ENCODE results near the gene MISP3. TPM values are rescaled to one million over a fixed set of nuclear protein-coding genes. Genes with fewer than 3 reads are reported as not detected.
"Not testable (repeated sequence)": the region's sequence is repeated elsewhere in the genome, so short reads cannot be mapped to it uniquely, and the experiment has no call there.

Gene MISP3
- total and polyA plus RNA-seq, 2 of the 8 experiments (the other 6 are each of a cell fraction or from before 2014, with no cell fraction given) = 0.74 to 1.4 TPM

DNA sequence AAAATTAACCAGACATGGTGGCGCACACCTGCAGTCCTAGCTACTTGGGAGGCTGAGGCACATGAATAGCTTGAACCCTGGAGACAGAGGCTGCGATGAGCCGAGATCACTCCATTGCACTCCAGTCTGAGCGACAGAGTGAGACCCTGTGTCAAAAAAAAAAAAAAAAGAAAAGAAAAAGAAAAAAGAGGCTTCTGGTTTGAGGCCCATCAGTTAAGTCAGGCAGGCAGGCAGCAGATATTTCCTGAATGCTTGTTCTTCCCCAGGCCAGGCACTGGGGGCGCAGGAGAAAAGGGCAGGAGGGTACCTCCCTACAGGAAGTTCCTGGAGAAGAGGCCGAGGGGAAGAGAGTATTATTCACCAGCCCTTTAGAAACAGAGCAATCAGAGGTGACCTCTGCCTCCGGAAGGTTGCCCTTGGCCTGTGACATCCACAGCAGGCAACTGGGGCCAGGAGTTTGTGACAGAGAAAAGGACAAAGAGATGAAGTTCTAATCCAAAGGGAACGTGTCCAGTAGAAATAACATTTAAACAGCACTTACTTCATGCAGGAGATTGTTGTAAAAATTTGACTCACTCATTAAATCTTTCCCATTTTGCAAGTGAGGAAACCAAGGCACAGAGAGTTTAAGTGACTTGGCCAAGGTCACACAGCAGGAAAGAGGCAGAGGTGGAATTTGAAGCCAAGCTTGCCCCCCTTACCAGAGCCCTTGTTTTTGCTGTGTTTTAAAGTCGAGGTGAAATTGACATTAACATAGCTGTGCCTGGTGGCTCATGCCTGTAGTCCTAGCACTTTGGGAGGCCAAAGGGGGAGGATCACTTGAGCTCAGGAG lies 49.0 kb upstream of the MISP3 start (continued):
- TF ChIP-seq ASH2L (IDR thresholded peaks at IDR 0.05; ENCODE audit: low read length) (peak; percentile 43), SP4 (IDR thresholded peaks at IDR 0.05; ENCODE audit: low read length) (no peak), JUND (IDR thresholded peaks at IDR 0.05; ENCODE audit: low read length) (no peak), GTF2F1 (IDR thresholded peaks at IDR 0.05; ENCODE audit: borderline replicate concordance, low read depth, low read length) (no peak), EP300 (IDR thresholded peaks at IDR 0.05; ENCODE audit: borderline replicate concordance in 1 of 2, low read depth in 2 of 2, low read length in 2 of 2) (0 out of 3 replicates have a peak, but pooled peaks of 1 of the 2 experiments have one; percentile 45), CTBP2 (IDR thresholded peaks at IDR 0.05; ENCODE audit: borderline replicate concordance, insufficient read depth, insufficient read length, low read length) (no peak)

DNA sequence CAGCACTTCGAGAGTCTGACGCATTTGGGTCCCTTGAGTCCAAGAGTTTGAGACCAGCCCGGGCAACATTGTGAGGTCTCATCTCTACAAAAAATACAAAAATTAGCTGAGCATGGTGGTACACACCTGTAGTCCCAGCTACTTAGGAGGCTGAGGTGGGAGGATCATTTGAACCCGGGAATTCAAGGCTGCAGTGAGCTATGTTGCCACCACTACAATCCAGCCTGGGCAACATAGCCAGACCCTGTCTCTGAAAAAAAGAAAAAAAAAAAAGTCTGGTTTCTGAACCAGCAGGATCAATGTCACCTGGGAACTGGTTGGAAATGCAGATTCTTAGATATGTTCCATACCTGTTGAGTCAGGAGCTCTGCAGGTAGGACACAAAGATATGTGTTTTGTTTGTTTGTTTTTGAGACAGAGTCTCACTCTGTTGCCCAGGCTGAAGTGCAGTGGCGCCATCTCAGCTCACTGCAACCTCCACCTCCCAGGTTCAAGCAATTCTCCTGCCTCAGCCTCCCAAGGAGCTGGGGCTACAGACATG lies 45.9 kb upstream of the MISP3 start:
- not testable (repeated sequence) for H3K56ac ChIP-seq (replicated peaks; ENCODE audit: insufficient read length, low read depth, low read length); H3K4me2 ChIP-seq (ENCODE audit: insufficient read depth in 1 of 2, low read depth in 2 of 2, low read length in 2 of 2); H3K9ac ChIP-seq (replicated peaks in 1 of 4; ENCODE audit: extremely low read depth in 1 of 4, low read depth in 3 of 4, low read length in 3 of 4); H3K4me3 ChIP-seq (ENCODE audit: extremely low read depth in 1 of 4, insufficient read depth in 2 of 4, low read depth in 3 of 4, low read length in 4 of 4); H2AFZ ChIP-seq (ENCODE audit: low read length); H3K23me2 ChIP-seq (ENCODE audit: low read depth, low read length); H4K20me1 ChIP-seq (replicated peaks in 1 of 2; ENCODE audit: control insufficient read depth in 1 of 2, insufficient read depth in 2 of 2, low read length in 2 of 2); H2BK120ac ChIP-seq (replicated peaks; ENCODE audit: low read depth, low read length); H3K18ac ChIP-seq (ENCODE audit: extremely low read depth, low read length); H4K8ac ChIP-seq (ENCODE audit: extremely low read depth, insufficient read depth, low read length); H3K4ac ChIP-seq (replicated peaks; ENCODE audit: insufficient read length, low read depth, low read length); H4K91ac ChIP-seq (replicated peaks; ENCODE audit: insufficient read length, low read length); H3K4me1 ChIP-seq (replicated peaks in 1 of 4; ENCODE audit: control insufficient read depth in 3 of 4, insufficient read depth in 4 of 4, low read length in 3 of 4); H3K79me2 ChIP-seq (ENCODE audit: control insufficient read depth in 1 of 2, insufficient read depth in 2 of 2, low read length in 2 of 2); DNase-seq (ENCODE audit: low read depth in 1 of 2, low spot score in 2 of 2); H3K27ac ChIP-seq (ENCODE audit: low read depth, low read length); H2BK15ac ChIP-seq (ENCODE audit: low read length); H3K14ac ChIP-seq (ENCODE audit: insufficient read length); H2BK20ac ChIP-seq (ENCODE audit: low read length); FAIRE-seq; H2BK12ac ChIP-seq (ENCODE audit: low read depth, low read length); H3K23ac ChIP-seq (ENCODE audit: insufficient read length); H3K9me3 ChIP-seq (ENCODE audit: insufficient read depth in 2 of 2, low read depth in 1 of 2, low read length in 1 of 2); H3K79me1 ChIP-seq (ENCODE audit: low read depth, low read length); H2AK5ac ChIP-seq (ENCODE audit: low read depth, low read length); H4K5ac ChIP-seq (ENCODE audit: insufficient read length, low read depth, low read length); H2BK5ac ChIP-seq (ENCODE audit: low read depth, low read length); H3K36me3 ChIP-seq (ENCODE audit: control insufficient read depth in 2 of 4, insufficient read depth in 4 of 4, low read length in 3 of 4)
- ChIA-PET CTCF (ENCODE audit: partially characterized antibody) (interaction anchor here (0.6 to 2.8 kb wide), 12 partner anchors 8 to 940 kb away, joined by 3 to 8 read pairs (median 3); no protein-coding TSS in a partner anchor), POLR2A (ENCODE audit: partially characterized antibody) (interaction anchor here (0.6 to 1.0 kb wide), 2 partner anchors 59 to 102 kb away, joined by 3 to 5 read pairs; no protein-coding TSS in a partner anchor)
- WGBS, 2 experiments (ENCODE audit: extremely low coverage in 1 of 2, insufficient coverage in 1 of 2, insufficient read length in 1 of 2, insufficient replicate concordance in 2 of 2, low coverage in 1 of 2, low lambda C conversion rate in 2 of 2, missing lambda C conversion rate in 1 of 2) = 85% methylated on average over 5 of the region's 5 CpGs; no CpG with 5 or more reads in 1 of the 2 experiments
- peaks cover 0 to 12% (median 9%) of the 10 kb centered on the region in 4 experiments; a peak in 5 of 7 replicates for H3K27me3 ChIP-seq (replicated peaks in 1 of 4; ENCODE audit: control insufficient read depth in 3 of 4, extremely low read depth in 1 of 4, insufficient read depth in 3 of 4, low read length in 3 of 4)
